Myometrial cell (primary cell): ENCODE measurements around the gene FIBP. TPM values are rescaled to one million over a fixed set of nuclear protein-coding genes. Genes with fewer than 3 reads are reported as not detected.

ENCODE experiments used
- total RNA-seq: library from RNA; depleted of rRNA; stranded (reverse); fragments of >200 nt; gene quantifications from 2 replicates; pipeline ENCODE4 v1.2.3, GENCODE V29; 2015

The FIBP gene
- 170 and 250 TPM in 2 replicates for total RNA-seq

DNA sequence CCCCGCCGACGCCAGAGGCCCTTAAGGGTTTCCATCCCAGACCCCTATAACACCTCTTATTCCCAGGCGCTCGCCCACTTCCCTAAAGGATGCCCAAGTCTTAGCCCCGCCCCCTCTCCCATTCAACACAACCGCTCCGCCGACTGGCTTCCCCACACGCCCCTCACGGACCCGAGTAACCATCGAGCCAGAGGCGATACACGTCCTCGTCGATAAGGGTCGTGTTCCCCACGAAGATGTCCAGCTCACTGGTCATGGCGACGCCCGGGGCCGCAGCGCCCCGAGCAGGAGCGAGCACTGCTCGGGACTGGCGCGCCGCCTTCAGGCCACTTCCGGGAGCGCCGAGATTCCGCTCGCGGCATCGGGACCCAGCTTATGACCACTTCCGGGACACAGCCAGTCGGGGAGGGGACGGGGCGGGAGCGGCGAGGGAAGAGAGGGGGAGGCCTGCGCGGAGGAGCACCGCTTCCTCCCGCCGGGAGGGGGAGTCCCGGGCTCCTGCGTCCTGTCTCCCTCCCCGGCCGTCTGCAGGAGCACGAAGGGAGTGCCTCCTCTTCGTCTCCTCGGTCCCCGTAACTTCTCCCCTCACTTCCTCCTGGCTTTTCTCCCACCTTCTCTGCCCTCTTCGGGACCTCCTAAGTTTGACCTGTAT lies at the start of gene FIBP:
Gene FIBP (minus strand): TSS at position 309 of the 652 bp plus-strand sequence. CDS start 53 bp downstream, at position 256.

DNA sequence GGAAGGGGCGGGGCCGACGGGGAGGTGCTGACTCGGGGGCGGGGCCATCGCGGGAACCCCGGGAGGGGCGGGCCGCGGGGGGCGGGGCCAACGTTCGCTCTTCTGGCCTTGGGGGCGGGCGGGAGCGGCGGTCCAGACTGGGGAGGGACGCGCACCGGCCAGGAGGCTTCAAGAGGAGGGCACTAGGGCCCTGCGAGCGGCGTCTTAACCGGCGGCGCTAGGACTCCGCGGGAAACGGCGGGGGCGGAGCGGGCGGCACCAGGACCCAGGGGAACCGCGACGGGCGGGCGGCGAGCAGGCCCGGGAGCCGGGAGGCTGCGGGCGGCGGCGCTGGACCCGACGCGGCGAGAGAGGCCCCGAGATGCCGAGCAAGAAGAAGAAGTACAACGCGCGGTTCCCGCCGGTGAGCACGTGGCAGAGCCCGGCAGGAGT lies 30.9 kb upstream of the FIBP start, which contains the start of gene DRAP1:
Gene DRAP1 (plus strand): TSS at position 286 of the 432 bp plus-strand sequence. CDS start 76 bp downstream, at position 362.

DNA sequence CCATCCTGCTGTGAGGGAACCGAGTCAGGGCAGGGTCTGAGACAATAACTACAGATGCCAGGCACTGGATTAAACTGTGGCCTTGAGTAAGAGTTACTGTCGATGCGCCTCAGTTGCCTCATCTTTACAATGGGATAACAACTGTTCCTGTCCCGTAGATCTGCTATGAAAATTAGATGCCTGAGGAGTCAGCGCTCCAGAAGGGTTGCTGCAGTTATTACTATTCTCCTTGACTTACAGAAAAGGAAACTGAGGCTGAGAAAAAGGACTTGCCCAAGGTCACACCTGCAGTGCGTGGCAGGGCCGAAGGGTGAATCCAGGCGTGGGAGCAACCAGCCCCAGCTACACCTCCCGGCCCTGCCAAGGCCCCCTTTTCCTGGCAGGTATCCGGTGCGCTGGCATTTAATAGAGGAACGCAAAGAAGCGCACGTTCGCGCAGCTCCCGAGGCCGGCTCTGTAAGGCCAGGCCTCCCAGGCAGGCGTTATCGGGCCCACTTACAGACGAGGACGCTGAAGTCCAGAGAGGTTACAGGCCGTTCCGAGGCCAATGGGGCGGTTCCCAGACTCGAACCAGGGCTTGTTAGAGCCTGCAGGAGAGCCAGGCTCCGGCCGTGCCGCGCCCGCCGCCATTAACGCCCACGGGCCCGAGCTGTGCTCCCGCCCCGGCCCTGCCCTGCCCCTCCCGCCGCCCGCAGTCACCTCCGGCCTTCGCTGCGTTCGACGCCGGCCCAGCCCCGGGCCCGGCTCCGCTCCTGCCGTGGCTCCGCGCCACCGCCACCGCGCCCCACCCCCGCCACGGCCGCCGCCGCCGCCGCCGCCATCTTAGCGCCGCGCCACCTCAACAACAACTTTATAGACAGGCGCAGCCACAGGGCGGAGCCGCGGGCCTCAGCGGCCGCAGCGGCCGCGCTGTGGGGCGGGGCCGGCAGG lies 30.2 kb upstream of the FIBP start, which contains the start of gene C11orf68:
Gene C11orf68 (minus strand): TSS at position 852 of the 930 bp plus-strand sequence. CDS start 31 bp downstream, at position 821.

GRCh38 chr11:65900125-65900898 lies 12.0 kb upstream of the FIBP start, which contains the start of gene FOSL1:
Gene FOSL1, minus strand, starts transcription at chr11:65900388. Its CDS starts 49 bp downstream, at chr11:65900339.

DNA sequence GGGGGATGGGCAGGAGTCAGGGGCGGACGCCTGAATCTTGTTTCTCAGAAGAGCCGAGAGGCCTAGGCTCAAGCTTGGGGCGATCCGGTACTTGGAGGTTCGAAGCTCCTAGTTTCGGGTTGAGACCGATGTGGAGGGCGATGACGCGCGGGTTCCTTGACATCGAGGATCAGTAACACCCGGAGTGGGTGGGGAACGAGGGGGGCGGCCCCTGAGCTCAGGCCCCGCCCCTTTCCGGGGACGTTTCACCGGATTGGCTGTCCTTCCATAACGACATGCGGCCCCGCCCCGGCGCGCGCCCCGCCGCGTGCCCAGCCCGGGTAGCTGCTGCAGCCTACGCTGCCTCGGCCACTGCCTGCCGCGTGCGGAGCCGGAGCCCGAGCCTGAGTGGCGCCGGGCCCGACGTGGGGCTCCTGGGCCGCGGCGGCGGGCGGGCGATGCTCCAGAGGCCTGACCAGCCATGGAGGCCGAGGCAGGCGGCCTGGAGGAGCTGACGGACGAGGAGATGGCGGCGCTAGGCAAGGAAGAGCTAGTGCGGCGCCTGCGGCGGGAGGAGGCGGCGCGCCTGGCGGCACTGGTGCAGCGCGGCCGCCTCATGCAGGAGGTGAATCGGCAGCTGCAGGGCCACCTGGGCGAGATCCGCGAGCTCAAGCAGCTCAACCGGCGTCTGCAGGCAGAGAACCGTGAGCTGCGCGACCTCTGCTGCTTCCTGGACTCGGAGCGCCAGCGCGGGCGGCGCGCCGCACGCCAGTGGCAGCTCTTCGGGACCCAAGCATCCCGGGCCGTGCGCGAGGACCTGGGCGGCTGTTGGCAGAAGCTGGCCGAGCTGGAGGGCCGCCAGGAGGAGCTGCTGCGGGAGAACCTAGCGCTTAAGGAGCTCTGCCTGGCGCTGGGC lies 2.3 kb upstream of the FIBP start, which contains the start of gene CCDC85B:
Gene CCDC85B (plus strand): TSS at position 350 of the 895 bp plus-strand sequence. CDS start 111 bp downstream, at position 461.

DNA sequence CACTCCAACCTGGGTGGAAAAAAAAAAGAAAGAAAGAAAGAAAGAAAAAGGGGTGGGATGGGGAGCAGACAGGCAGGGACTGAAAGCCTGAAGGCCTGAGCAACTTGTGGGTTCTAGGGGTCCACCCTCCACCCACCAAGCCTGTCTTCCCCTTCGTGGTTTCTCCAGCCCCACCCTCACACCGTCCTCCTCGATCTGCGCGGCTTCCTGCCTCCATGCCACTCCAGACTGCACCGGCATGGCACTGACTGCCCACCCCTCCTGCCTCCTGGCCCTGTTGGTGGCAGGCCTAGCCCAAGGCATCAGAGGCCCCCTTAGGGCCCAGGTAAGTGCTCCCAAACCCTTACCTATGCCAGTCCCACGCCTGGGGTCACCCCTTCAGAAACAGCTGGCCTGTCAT lies 8.7 kb downstream of the FIBP start, which contains the start of gene CTSW:
Gene CTSW (plus strand): TSS at position 221 of the 400 bp plus-strand sequence. CDS start 18 bp downstream, at position 239.

DNA sequence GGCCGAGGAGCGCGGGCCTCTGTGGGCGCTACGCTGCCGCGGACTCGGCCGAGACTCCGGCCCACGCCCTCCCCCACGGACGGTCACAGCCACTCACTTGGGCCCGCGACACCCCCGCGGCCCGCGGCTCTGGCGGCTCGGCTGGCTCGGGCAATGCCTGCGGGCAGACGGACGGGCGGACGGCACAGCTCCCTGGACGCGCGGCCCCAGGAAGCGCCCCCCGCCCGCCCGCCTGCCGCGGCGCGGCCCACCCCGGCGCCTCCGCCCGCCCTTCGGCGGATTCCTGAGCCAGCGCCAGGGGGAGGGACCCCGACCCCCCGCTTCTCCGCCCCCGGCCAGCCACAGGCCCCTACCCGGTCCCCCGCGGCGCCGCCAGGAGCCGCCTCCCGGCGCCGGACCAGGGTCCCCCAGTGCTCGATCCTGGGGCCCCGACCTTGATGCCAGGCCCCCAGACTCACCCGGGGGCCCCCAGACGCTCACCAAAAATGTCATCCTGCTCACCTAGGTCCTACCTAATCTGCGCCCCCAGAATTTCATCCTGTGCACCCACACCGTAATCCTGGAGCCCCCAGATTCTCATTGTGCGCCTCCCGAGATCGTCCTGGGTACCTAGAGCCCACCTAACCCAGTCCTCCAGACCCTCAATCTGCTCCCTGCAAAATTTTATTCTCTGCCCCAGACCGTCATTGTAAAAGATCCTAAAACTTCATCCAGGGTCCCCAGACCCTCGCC lies 15.5 kb downstream of the FIBP start, which contains the start of gene EFEMP2:
Gene EFEMP2 (minus strand): TSS at position 215 of the 732 bp plus-strand sequence. CDS start 446 bp downstream, outside the sequence.

GRCh38 chr11:65860278-65861164 lies 27.8 kb downstream of the FIBP start, which contains the start of gene MUS81:
Gene MUS81, plus strand, starts transcription at chr11:65860433. Its CDS starts 321 bp downstream, at chr11:65860754.

DNA sequence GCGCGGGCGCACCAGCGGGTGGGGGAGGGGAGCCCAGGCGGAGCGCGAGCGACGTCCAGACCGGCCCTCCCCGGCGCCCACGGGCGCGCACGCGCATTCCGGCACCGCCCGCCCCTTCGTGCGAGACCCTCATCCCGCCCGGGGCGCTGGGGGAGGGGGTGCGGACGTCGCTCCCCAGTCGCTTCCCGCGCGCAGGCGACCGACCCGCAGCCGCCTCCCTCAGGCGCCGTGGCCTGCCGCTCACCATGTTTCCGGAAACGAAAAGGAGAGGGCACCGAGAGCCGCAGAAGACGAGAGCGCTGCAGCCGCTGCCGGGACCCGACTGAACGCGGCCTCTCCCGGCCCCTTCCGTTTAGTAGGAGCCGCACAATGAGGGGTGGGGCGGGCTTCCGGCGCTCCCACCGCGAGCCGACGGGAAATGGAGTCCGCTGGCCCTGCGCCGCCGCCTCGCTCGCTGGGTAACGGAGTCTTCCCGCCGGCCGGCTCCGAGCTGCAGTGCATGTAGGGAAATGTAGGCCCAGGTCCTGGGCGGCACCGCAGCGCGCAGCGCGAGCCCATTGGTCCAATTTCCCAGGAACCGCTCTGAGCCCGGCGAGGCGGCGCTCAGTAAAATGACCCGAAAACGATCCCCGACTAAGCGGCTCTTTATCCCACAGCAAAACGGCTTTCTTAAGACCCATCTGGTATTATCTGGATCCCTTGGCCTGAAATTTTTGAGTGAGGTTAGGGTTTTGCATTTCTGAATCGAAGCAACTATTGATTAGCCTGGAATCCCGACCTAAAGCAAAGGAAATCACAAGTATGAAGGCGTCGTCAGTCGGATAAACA lies 30.2 kb downstream of the FIBP start, which contains the start of gene CFL1:
Gene CFL1 (minus strand): TSS at position 328 of the 828 bp plus-strand sequence. CDS start 81 bp downstream, at position 247.

Other genes starting within 250 kb of the FIBP start
- gene RELA, start 225.6 kb downstream of the FIBP start, total RNA-seq: 28.8 and 37.6 TPM in 2 replicates
- gene KAT5, start 176.2 kb downstream of the FIBP start, total RNA-seq: 27.1 and 34.3 TPM in 2 replicates
- gene RNASEH2C, start 167.7 kb downstream of the FIBP start, total RNA-seq: 81.2 and 103 TPM in 2 replicates
- 6.2 and 8.9 TPM in 2 replicates for gene AP5B1, start 107.5 kb downstream of the FIBP start, total RNA-seq
- gene OVOL1, start 101.4 kb downstream of the FIBP start, total RNA-seq: not detected in 2 replicates
- gene SNX32, start 54.5 kb downstream of the FIBP start, total RNA-seq: 0.58 and 1.1 TPM in 2 replicates
- 1,937 and 2,041 TPM in 2 replicates for gene CFL1, start 30.3 kb downstream of the FIBP start, total RNA-seq
- 30.7 and 40.1 TPM in 2 replicates for gene MUS81, start 28.0 kb downstream of the FIBP start, total RNA-seq
- 140 and 198 TPM in 2 replicates for gene EFEMP2, start 15.7 kb downstream of the FIBP start, total RNA-seq
- 0.71 TPM in 1 of 2 replicates, not detected in the other for gene CTSW, start 8.6 kb downstream of the FIBP start, total RNA-seq
- gene CCDC85B, start 2.2 kb upstream of the FIBP start, total RNA-seq: 117 and 142 TPM in 2 replicates
- gene FOSL1, start 11.9 kb upstream of the FIBP start, total RNA-seq: 31.4 and 37.2 TPM in 2 replicates
- gene C11orf68, start 30.6 kb upstream of the FIBP start, total RNA-seq: 13.5 and 24.5 TPM in 2 replicates
- gene DRAP1, start 31.0 kb upstream of the FIBP start, total RNA-seq: 405 and 416 TPM in 2 replicates
- not detected in 2 replicates for gene TSGA10IP, start 57.0 kb upstream of the FIBP start, total RNA-seq
- gene SART1, start 73.3 kb upstream of the FIBP start, total RNA-seq: 27.4 and 31.2 TPM in 2 replicates
- gene EIF1AD, start 113.7 kb upstream of the FIBP start, total RNA-seq: 26.8 and 39.3 TPM in 2 replicates
- 111 and 138 TPM in 2 replicates for gene BANF1, start 114.0 kb upstream of the FIBP start, total RNA-seq
- not detected in 2 replicates for gene CST6, start 123.5 kb upstream of the FIBP start, total RNA-seq
- 0.35 and 0.58 TPM in 2 replicates for gene CATSPER1, start 138.0 kb upstream of the FIBP start, total RNA-seq
- not detected in 2 replicates for gene GAL3ST3, start 160.7 kb upstream of the FIBP start, total RNA-seq
- 182 and 206 TPM in 2 replicates for gene SF3B2, start 163.9 kb upstream of the FIBP start, total RNA-seq
- 20.8 and 22.9 TPM in 2 replicates for gene PACS1, start 181.8 kb upstream of the FIBP start, total RNA-seq